ENCODE results near the gene CPSF2. TPM values are rescaled to one million over a fixed set of nuclear protein-coding genes. Genes with fewer than 3 reads are reported as not detected.

CPSF2 gene
- polyA plus RNA-seq (2012; rRNA removed), result 11.7 and 13.5 TPM in 2 replicates
- 17.9 and 23.1 TPM in 2 replicates for polyA plus RNA-seq (2012; cell fraction: cytosol; rRNA removed)
- 5.7 and 12.0 TPM in 2 replicates for polyA plus RNA-seq (2012; cell fraction: nucleus; rRNA removed)

DNA sequence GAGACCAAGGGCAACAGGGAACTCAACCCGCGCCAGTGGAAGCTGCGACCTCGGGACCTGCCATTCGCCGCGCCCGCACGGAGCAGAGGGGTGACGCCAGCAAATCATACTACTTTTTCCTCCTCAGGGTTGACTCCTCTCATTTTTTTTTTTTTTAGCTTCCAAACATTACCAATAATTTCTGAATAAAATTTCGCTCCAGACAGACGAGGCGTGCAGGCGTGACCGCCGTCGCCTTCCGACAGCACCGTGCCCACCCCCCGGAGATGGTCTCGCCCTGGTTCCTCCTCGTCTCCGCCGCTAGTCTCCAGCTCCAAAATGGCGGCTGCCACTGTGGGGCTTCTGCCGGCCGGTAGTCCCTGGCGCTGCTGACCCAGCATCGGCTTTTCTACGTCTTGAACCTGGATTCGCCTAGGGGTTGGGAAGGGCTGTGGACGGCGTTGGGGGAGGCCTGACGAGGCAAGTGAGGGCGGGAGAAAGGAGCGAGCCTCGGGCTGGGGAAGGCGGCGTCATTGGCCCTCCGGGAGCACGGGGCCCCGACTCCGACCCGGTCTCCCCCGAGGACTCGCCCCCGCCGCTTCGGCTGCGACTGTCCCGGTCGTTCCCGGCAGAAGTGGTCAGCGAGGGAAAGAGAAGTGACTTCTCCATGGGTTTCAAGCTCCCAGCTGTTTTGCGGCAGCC, at the start of gene CPSF2, which contains the start of gene NDUFB1:
Gene CPSF2, plus strand, starts transcription at position 300 of the 681 bp plus-strand sequence. CDS start 9,016 bp downstream, outside the sequence.
Gene NDUFB1, minus strand, starts transcription at position 37 of the 681 bp plus-strand sequence. CDS start 4,069 bp downstream, outside the sequence.
- peaks cover 77% of the 10 kb centered on the region for H3K79me2 ChIP-seq (ENCODE audit: insufficient read depth)
- peak within 1 kb of the TSS; percentile 90 for H3K27ac ChIP-seq (ENCODE audit: low read depth in 2 of 2, low read length in 1 of 2)
- no peaks in the 10 kb centered on the region for H3K9me2 ChIP-seq
- H3F3A ChIP-seq (replicated peaks; ENCODE audit: insufficient read depth), result no peaks in the 10 kb centered on the region
- peak within 1 kb of the TSS; percentile 93 for H2AFZ ChIP-seq (ENCODE audit: low read depth)
- ChIA-PET POLR2A (interaction anchor here (0.6 to 2.7 kb wide), 8 partner anchors 13 to 340 kb away, joined by 3 to 47 read pairs (median 4); partner anchors contain the start of genes ATXN3 and TRIP11), CTCF (interaction anchor here (1.0 to 8.7 kb wide), 6 partner anchors 10 to 29 kb away, joined by 3 to 100 read pairs (median 4); partner anchors contain the start of gene ATXN3)
- no peaks in the 10 kb centered on the region for H4K20me1 ChIP-seq (ENCODE audit: insufficient read depth)
- no peaks in the 10 kb centered on the region for H3K27me3 ChIP-seq (ENCODE audit: insufficient read depth)
- WGBS (ENCODE audit: low lambda C conversion rate), result under 1% methylated on average over 30 of the region's 55 CpGs
- TF ChIP-seq NRF1 (IDR thresholded peaks at IDR 0.05; ENCODE audit: low read depth, low read length), result no peak
- TF ChIP-seq EP300 (IDR thresholded peaks at IDR 0.05; ENCODE audit: borderline replicate concordance in 1 of 2, low read depth in 1 of 2, low read length in 1 of 2), result peak in 1 of 2 experiments; percentile 49; a peak in 1 of 4 replicates
- TF ChIP-seq TAF1 (IDR thresholded peaks at IDR 0.05; ENCODE audit: borderline replicate concordance, low read depth, low read length), result peak; percentile 98
- 0 out of 2 replicates have a peak, but pooled peaks have one; percentile 10 for TF ChIP-seq TEAD4 (IDR thresholded peaks at IDR 0.05; ENCODE audit: borderline replicate concordance, insufficient read depth)
- TF ChIP-seq, protein P1, sequence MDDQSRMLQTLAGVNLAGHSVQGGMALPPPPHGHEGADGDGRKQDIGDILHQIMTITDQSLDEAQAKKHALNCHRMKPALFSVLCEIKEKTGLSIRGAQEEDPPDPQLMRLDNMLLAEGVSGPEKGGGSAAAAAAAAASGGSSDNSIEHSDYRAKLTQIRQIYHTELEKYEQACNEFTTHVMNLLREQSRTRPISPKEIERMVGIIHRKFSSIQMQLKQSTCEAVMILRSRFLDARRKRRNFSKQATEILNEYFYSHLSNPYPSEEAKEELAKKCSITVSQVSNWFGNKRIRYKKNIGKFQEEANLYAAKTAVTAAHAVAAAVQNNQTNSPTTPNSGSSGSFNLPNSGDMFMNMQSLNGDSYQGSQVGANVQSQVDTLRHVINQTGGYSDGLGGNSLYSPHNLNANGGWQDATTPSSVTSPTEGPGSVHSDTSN (IDR thresholded peaks at IDR 0.05), result 0 out of 2 replicates have a peak, but pooled peaks have one; percentile 12
- TF ChIP-seq, protein P2, sequence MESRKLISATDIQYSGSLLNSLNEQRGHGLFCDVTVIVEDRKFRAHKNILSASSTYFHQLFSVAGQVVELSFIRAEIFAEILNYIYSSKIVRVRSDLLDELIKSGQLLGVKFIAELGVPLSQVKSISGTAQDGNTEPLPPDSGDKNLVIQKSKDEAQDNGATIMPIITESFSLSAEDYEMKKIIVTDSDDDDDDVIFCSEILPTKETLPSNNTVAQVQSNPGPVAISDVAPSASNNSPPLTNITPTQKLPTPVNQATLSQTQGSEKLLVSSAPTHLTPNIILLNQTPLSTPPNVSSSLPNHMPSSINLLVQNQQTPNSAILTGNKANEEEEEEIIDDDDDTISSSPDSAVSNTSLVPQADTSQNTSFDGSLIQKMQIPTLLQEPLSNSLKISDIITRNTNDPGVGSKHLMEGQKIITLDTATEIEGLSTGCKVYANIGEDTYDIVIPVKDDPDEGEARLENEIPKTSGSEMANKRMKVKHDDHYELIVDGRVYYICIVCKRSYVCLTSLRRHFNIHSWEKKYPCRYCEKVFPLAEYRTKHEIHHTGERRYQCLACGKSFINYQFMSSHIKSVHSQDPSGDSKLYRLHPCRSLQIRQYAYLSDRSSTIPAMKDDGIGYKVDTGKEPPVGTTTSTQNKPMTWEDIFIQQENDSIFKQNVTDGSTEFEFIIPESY (IDR thresholded peaks at IDR 0.05; ENCODE audit: borderline replicate concordance, low read depth), result no peak
- peak; percentile 42; the same call in 1 of the 2 replicates for TF ChIP-seq JUND (IDR thresholded peaks at IDR 0.05)
- no peak for TF ChIP-seq CHD2 (IDR thresholded peaks at IDR 0.05; ENCODE audit: low read length, partially characterized antibody)
- TF ChIP-seq, protein P3, sequence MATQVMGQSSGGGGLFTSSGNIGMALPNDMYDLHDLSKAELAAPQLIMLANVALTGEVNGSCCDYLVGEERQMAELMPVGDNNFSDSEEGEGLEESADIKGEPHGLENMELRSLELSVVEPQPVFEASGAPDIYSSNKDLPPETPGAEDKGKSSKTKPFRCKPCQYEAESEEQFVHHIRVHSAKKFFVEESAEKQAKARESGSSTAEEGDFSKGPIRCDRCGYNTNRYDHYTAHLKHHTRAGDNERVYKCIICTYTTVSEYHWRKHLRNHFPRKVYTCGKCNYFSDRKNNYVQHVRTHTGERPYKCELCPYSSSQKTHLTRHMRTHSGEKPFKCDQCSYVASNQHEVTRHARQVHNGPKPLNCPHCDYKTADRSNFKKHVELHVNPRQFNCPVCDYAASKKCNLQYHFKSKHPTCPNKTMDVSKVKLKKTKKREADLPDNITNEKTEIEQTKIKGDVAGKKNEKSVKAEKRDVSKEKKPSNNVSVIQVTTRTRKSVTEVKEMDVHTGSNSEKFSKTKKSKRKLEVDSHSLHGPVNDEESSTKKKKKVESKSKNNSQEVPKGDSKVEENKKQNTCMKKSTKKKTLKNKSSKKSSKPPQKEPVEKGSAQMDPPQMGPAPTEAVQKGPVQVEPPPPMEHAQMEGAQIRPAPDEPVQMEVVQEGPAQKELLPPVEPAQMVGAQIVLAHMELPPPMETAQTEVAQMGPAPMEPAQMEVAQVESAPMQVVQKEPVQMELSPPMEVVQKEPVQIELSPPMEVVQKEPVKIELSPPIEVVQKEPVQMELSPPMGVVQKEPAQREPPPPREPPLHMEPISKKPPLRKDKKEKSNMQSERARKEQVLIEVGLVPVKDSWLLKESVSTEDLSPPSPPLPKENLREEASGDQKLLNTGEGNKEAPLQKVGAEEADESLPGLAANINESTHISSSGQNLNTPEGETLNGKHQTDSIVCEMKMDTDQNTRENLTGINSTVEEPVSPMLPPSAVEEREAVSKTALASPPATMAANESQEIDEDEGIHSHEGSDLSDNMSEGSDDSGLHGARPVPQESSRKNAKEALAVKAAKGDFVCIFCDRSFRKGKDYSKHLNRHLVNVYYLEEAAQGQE (IDR thresholded peaks at IDR 0.05; ENCODE audit: low read depth, low read length), result peak; percentile 75
- peak; percentile 98 for TF ChIP-seq YY1 (IDR thresholded peaks at IDR 0.05; ENCODE audit: low read depth)
- TF ChIP-seq POLR2AphosphoS5 (IDR thresholded peaks at IDR 0.05; ENCODE audit: low read depth, low read length), result peak; percentile 94
- TF ChIP-seq GABPA (IDR thresholded peaks at IDR 0.05; ENCODE audit: low read depth), result 0 out of 2 replicates have a peak, but pooled peaks have one; percentile 17
- TF ChIP-seq MXI1 (IDR thresholded peaks at IDR 0.05; ENCODE audit: low read depth, low read length), result no peak; the same call in 1 of the 2 replicates
- TF ChIP-seq FOSL2 (IDR thresholded peaks at IDR 0.05; ENCODE audit: borderline replicate concordance, low read depth), result no peak
- TF ChIP-seq, protein P4, sequence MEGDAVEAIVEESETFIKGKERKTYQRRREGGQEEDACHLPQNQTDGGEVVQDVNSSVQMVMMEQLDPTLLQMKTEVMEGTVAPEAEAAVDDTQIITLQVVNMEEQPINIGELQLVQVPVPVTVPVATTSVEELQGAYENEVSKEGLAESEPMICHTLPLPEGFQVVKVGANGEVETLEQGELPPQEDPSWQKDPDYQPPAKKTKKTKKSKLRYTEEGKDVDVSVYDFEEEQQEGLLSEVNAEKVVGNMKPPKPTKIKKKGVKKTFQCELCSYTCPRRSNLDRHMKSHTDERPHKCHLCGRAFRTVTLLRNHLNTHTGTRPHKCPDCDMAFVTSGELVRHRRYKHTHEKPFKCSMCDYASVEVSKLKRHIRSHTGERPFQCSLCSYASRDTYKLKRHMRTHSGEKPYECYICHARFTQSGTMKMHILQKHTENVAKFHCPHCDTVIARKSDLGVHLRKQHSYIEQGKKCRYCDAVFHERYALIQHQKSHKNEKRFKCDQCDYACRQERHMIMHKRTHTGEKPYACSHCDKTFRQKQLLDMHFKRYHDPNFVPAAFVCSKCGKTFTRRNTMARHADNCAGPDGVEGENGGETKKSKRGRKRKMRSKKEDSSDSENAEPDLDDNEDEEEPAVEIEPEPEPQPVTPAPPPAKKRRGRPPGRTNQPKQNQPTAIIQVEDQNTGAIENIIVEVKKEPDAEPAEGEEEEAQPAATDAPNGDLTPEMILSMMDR (IDR thresholded peaks at IDR 0.05), result no peak
- H3K4me1 ChIP-seq (ENCODE audit: control insufficient read depth in 1 of 2, insufficient read depth in 2 of 2, low read depth in 1 of 2, low read length in 1 of 2), result peaks cover 5 to 11% of the 10 kb centered on the region in 2 experiments; a peak in 3 of 4 replicates
- DNase-seq, result peak; percentile 95
- peak within 1 kb of the TSS; percentile 78 for H3K4me2 ChIP-seq
- H3K9ac ChIP-seq, result peak within 1 kb of the TSS; percentile 98
- peaks cover 14 to 50% of the 10 kb centered on the region in 2 experiments for H3K36me3 ChIP-seq (replicated peaks in 1 of 2; ENCODE audit: control insufficient read depth in 1 of 2, insufficient read depth in 2 of 2, low read length in 1 of 2)
- no peaks in the 10 kb centered on the region for H3K9me3 ChIP-seq
- H3K4me3 ChIP-seq (ENCODE audit: low read depth in 2 of 2, low read length in 1 of 2), result peak within 1 kb of the TSS; percentile 80 to 96
